Activated T-helper 1 cell treated with anti-CD3 and anti-CD28 coated beads, Interleukin-2, amount 50 U/mL, for 16 hours (primary cell): ENCODE data around the gene CHKA.

Experiments used
- DNase-seq, 2 donors: peaks; one replicate each; pipeline ENCODE4 v3.0.0-alpha.2; 2020; ENCODE audit warnings: low read depth in 1 of 2, low spot score in 1 of 2

The CHKA gene

DNA sequence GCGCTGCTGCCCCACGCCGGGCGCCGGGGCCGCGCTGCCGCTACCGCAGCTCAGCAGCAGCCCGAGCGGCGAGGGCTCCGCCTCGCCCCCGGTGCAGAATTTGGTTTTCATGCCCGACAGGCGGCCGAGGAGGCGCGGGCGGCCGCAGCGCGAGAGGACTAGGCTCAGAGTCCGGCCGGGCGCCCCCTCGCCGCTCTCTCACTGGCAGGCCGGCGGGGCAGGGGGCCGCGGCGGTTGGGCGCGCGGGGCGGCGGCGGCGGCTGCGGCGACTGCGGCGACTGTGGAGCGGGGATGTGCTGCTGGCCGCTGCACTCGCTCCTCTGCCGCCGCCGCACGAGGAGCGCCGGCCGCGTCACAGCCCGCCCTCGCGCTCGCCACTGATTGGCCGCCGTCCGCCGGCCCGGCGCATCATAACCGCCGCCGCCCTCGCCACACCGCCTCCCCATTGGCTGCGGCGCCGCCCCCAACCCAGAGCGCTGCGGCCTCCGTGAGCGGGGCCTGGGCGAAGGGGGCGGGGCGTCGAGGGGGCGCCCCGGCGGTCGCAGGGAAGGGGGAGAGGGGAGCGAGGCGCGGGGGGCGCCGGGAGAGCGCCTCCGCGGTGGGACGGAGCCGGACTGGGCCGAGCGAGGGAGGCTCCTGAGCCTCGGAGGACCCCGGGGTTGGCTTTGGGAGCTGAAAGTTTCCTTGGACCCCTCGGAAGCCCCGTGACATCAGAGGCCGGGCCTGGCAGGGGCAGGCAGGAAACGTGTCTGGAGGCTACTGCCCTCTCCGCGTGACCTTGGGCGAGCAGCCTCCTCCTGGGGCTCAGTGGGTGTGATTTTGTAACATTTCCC lies at the start of gene CHKA:
CHKA (minus strand) TSS at position 322 of the 833 bp plus-strand sequence; CDS start at position 111, 211 bp downstream.
- peak; percentile 49 to 79 for DNase-seq

GRCh38 chr11:68169442-68169841 lies 48.3 kb upstream of the CHKA start:
- no peak for DNase-seq

- no peak for DNase-seq
Observed at GRCh38 chr11:68168694-68169093, 47.5 kb upstream of the CHKA start.

DNA sequence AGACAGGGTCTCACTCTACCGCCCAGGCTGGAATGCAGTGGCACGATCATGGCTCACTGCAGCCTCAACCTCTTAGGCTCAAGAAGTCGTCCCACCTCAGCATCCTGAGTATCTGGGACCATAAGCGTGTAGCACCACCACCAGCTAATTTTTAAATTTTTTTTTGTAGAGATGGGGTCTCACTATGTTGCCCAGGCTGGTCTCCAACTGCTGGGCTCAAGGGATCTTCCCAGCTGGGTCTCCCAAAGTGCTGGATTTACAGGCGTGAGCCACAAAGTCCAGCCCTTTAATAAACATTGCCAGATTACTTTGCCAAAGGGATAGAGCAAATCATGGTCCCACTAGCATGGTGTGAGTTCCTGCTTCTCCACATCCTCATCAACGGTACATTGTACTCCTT lies 46.3 kb upstream of the CHKA start:
- DNase-seq = no peak

DNA sequence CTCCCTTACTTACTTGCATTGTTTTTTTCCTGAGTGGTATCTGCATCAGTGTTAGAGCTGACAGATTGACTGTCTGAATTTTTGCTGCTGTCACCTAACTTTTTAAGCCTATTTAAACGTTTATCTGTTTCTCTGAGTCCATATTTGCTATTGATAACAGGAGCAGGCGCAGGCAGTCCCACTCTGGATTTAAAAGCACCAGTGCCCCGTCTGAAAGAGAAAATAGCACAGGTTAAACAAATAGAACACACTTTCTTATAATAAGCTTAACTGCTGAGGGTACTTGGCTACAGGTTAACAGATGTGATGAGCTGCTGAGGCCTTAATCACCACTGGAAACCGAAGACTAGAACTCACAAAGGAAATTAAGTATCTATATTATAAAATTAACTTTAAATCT lies 45.8 kb upstream of the CHKA start:
- DNase-seq = no peak

GRCh38 chr11:68165601-68166000 lies 44.4 kb upstream of the CHKA start:
- DNase-seq = no peak

DNA sequence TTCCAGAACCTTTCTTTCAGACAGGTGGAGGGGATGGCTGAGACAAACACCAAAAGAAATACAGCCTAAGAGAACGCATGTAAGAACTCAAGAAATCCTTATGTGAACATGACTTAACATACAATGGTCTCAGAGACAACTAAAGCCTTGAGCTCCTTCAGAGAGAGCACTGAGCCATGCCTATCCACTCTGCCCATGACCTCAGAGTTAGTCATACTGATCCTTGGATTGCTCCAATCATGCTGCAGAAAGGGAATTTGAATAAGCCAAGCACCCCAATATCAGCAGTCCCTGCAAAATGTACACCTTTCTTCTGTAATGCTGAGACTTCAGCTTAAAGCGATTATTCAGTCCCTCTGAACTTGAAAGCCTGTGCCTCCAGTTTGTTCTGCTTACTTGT lies 43.2 kb upstream of the CHKA start:
- DNase-seq = no peak

DNA sequence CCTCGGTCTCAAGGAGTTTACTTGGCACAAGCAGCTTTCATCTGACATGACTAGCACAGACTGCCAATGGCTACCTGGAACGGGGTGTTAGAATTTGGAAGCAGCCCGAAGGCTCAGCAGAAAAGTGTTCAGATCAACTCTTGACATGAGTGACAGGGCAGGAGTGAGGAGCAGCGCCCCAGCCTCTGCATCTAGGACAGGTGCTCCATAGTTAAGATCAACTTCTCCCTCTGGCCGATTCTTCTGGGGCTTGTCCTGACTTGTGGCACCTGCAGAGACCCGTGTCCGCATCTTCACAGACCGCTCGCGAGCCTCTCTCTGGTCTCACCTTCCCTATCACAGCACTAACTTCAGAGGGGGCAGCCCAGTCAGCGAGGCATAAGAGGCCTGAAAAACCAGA lies 42.5 kb upstream of the CHKA start:
- DNase-seq = no peak

DNA sequence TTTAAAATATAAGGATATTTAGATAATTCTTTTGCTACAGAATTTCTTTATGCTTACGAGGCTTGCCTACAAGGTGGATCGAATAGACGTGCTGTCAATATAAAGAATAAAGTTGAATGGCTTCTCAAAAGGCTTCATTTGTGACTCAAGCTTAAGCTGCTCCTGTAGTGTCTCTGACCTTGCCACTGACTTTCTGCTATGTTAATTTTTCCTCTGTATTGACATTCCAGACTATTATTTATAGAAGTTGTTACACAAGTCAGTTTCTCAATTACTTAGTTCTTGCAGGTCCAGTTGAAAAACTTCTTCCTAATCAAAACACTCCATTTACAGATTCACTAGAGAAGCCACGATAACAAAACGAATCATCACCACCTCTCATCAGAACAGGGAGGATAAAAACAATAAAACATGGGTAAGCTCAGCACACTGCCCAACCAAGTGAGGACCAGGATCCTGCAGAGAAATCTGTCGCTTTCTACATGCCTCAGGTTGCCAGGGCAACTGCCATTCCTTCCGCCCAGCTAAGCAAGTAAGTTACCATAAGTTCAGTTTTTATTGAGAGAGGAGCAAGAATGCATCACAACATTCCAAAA lies 39.0 kb upstream of the CHKA start:
- DNase-seq = no peak

GRCh38 chr11:68159665-68160064 lies 38.5 kb upstream of the CHKA start:
- DNase-seq = no peak

DNA sequence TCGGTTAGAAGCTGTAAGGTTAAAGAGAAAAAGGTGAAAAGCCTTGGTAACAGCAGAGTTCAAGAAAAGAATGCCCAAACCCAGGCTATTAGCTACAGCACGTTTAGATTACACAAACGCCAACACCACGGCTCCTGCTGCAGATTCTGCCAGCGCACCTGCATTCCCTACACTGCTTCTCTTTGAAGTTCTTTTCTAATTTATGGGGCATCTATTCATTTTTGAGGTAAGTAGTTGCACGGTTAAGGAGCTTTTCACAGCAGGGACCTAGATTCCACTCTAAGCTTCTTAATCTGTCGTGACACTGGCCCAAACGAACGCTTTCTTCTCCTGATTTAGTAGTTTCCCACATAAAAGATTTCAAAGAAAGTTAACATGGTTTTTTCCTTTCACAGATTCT lies 38.0 kb upstream of the CHKA start:
- DNase-seq = no peak

DNA sequence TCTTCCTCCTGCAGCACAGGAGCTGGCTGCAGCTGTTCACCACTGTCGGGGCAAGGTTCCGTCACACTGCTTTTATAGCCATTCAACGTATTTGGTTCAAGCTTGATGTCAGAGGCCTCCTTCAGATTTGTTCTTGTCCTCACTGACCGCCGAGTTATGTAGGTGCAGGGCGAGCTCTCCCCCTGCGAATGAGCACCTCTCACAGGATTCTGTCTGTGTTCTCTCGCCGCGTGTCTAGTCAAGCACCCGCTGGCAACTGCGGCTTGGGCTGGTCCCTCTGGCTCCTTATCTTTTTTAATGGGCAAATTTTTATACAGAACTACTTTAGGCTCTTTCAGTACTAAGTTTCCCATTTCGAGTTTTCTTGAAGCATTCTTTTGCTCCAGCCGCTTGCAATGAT lies 37.4 kb upstream of the CHKA start:
- no peak for DNase-seq

- DNase-seq = no peak
Observed at GRCh38 chr11:68153742-68154141, 32.6 kb upstream of the CHKA start.

DNA sequence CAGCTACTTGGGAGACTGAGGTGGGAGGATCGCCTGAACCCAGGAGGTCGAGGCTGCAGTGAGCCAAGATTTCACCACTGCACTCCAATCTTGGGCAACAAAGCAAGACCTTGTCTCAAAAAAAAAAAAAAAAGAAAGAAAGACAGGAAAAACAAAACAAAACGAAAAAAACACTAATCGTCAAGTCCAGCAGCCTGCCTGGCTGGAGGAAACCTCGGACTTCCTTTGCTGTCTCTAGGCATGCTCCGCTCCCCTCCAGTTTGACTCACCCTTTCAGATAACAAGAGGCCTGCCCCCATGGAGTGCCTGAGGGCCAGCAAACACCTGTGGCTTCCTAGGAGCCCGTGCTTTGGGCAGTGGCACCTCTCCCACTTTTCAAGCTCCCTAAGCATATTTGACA lies 28.8 kb upstream of the CHKA start:
- no peak for DNase-seq

- DNase-seq = no peak
Observed at GRCh38 chr11:68149417-68149816, 28.2 kb upstream of the CHKA start.

DNA sequence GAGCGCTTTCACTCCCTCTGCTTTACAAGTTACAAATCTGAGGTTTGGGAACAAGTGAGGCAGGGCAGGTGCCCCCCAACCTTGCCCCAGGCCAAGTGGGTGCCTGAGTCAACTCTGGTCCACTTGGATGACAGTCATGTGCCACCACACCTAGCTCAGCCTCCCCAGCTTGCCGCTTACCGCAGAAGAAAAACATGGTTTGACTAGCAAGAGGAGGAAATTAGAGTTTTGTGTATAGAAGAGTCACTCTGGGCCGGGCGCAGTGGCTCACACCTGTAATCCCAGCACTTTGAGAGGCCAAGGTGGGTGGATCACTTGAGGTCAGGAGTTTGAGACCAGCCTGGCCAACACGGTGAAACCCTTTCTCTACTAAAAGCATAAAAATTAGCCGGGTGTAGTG lies 27.7 kb upstream of the CHKA start:
- DNase-seq = no peak

DNA sequence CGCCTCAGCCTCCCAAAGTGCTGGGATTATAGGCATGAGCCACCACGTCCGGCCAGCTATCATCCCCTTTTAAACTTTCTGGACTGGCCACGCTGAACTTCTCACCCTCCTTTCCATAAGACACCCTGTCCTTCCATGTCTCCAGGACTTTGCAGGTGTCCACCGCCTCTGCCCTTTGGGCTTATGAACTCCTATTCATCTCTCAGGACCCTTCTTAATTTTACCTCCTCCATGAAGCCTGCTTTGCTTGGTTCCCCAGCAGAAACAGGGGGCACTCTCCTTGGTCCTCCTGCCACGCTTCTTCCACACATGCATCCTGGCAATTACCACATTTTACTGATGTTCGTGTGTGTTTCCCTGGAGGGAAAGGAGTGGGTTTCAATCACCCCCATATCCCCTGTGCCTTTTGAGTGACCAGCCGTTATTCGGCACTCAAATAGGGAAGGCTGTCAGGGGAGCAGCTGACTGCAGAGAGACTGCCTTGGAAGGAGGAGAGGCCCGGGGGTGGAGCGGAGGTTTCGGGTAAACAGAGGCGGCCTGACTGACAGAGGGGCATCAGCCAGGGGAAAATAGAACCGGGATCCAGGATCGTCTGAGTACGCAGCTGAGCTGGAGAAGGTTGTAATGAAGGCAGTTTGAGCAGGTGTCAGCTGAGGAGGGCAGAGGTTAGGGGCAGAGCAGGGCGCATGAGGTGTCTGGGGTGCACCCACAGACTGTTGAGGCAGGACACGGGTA lies 27.1 kb upstream of the CHKA start:
- no peak for DNase-seq

DNA sequence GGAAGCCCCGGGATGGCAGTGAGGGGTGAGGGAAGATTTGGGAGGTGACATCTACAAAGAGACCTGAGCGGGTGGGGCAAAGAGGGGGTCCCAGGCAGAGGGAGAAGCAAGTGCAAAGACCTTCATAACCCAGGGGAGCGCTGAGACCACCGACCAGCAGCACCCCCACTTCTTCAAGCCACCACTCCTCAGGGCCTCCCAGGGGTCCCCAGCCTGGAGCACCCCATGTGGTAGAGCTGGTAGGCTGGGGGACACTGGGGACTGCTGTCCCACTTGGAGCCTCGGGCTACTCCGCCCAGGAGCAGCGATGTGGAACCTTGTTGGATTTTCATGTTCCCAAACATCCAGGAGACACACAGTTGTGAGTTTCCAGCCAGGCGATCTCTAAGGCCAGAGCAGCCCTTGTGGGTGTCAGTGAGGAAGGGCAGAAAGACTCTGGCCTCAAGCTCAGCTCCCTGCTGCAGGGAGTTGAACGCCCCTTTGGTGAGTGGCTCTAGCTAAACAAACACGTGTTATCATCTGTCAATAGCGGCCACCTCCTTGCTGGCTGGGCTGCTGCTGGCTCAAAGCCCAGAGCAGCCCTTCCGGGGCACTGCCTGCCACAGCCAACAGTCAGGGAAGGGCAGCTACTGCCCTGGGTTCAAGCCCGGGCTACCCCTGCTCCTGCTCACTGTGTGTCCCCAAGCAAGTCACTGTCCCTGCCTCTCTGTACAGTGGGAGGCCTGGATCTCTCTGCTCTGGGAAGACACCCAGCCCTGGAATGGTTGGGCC lies 25.7 kb upstream of the CHKA start:
- no peak for DNase-seq

DNA sequence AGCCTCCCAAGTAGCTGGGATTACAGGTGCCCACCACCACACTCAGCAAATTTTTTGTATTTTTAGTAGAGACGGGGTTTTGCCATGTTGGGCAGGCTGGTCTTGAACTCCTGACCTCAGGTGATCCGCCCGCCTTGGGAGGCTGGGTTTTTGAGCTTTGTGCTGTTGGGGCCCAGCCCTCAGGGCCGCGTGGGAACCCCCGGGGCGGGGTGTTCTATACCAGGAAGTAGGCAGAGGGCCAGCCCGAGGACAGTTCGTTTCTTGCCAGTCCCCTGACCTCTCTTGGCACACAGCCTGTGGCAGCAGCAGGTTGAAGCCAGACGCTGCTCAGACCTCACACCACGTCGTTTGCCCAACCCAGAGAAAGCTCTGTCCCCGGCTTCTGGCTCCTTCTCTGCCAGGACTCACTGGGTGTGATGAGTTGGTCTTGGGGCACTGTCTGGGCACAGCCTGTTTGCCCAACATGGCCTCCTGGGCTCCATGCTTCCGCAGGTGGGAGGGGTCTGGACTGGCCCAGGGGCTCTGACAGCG lies 24.9 kb upstream of the CHKA start:
- no peak for DNase-seq

GRCh38 chr11:68145120-68145866 lies 24.1 kb upstream of the CHKA start:
- no peak for DNase-seq

- DNase-seq = no peak
Observed at GRCh38 chr11:68143310-68143689, 22.1 kb upstream of the CHKA start.
